Measurements from ENCODE around the gene AMHR2.

The AMHR2 gene

DNA sequence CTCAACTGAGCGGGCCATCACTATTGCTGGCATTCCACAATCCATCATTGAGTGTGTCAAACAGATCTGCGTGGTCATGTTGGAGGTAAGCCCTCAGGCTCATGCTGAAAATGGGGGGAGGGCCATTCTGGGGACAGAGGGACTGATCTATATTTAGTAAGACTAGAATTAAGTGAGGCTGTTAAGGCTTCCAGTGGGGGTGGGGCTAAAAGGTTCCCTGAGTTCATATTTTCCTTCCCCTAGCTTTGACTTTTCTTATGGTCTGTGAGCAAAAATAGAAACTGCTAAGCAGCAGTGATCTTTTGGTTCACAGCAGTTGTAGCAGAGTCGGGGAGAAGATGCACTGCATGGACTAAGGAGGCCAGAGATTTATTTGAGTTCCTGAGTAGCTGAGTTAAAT lies 37.4 kb downstream of the AMHR2 start:
- no peak for DNase-seq (ENCODE audit: low read depth)
- TF ChIP-seq, protein P1, sequence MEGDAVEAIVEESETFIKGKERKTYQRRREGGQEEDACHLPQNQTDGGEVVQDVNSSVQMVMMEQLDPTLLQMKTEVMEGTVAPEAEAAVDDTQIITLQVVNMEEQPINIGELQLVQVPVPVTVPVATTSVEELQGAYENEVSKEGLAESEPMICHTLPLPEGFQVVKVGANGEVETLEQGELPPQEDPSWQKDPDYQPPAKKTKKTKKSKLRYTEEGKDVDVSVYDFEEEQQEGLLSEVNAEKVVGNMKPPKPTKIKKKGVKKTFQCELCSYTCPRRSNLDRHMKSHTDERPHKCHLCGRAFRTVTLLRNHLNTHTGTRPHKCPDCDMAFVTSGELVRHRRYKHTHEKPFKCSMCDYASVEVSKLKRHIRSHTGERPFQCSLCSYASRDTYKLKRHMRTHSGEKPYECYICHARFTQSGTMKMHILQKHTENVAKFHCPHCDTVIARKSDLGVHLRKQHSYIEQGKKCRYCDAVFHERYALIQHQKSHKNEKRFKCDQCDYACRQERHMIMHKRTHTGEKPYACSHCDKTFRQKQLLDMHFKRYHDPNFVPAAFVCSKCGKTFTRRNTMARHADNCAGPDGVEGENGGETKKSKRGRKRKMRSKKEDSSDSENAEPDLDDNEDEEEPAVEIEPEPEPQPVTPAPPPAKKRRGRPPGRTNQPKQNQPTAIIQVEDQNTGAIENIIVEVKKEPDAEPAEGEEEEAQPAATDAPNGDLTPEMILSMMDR (IDR thresholded peaks at IDR 0.05; ENCODE audit: insufficient read depth, low read depth, low read length, missing control alignments): no peak

DNA sequence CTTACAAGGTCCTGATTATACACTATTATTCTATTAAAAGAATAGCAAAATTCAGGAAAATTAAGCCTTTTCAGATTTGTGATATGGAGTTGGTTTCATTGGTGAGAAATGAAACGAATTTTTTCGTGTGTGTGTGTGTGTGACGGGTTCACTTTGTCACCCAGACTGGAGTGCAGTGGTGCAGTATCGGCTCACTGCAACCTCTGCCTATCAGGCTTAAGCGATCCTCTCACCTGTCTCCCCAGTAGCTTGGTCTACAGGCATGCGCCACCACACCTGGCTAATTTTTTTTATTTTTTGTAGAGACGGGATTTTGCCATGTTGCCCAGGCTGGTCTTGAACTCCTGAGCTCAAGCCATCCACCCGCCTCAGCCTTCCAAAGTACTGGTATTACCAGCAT lies 37.9 kb downstream of the AMHR2 start:
- H3K4me3 ChIP-seq (ENCODE audit: low read length): no peak overlapping the region
- no peak for DNase-seq (ENCODE audit: low read depth)
- TF ChIP-seq, protein P1 (IDR thresholded peaks at IDR 0.05; ENCODE audit: insufficient read depth, low read depth, low read length, missing control alignments): no peak

More for the DNA sequence above, 37.4 kb downstream of the AMHR2 start:
- H3K4me3 ChIP-seq (ENCODE audit: low read length): no peak overlapping the region

- H3K4me3 ChIP-seq (ENCODE audit: low read length): no peak overlapping the region
- no peak for DNase-seq (ENCODE audit: low read depth)
- TF ChIP-seq, protein P1 (IDR thresholded peaks at IDR 0.05; ENCODE audit: insufficient read depth, low read depth, low read length, missing control alignments): no peak
Measured at GRCh38 chr12:53462935-53463334, 39.3 kb downstream of the AMHR2 start.

- H3K4me3 ChIP-seq (ENCODE audit: low read length): no peak overlapping the region
- TF ChIP-seq, protein P1 (IDR thresholded peaks at IDR 0.05; ENCODE audit: insufficient read depth, low read depth, low read length, missing control alignments): no peak
- no peak for DNase-seq (ENCODE audit: low read depth)
Measured at GRCh38 chr12:53463802-53464560, 40.3 kb downstream of the AMHR2 start.

DNA sequence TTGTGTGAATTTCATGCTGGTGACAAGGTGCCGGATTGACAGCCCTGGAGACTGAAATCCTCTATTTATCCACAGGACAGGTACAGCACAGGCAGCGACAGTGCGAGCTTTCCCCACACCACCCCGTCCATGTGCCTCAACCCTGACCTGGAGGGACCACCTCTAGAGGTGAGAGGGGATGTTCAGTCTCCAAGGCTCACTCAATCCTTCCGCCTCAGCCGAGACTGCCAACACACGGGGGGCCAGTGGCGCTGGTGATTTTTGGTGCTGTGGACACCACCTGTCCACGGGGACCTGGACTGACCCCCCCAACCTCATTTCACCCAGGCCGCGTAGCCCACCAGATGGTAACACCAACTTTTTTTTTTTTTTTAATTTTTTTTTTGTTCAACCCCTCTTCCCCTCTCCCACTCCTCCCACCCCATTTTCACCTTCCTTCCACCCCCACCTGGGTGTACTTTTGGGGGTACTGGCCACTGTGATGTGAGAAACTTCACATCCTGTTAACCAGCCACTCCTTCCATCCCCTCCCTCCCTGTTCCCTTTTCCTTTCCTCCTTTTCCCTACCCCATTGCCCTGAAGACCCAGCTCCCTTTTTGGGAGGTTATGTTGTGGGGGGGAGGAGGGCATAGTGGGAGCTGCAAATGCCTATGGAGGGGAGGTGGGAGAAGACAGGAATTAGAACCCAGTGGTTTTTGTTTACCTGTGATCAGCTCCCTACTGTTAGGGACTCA lies 41.2 kb downstream of the AMHR2 start:
- H3K4me3 ChIP-seq (ENCODE audit: low read length): no peak overlapping the region
- DNase-seq (ENCODE audit: low read depth): no peak
- TF ChIP-seq, protein P1 (IDR thresholded peaks at IDR 0.05; ENCODE audit: insufficient read depth, low read depth, low read length, missing control alignments): no peak

DNA sequence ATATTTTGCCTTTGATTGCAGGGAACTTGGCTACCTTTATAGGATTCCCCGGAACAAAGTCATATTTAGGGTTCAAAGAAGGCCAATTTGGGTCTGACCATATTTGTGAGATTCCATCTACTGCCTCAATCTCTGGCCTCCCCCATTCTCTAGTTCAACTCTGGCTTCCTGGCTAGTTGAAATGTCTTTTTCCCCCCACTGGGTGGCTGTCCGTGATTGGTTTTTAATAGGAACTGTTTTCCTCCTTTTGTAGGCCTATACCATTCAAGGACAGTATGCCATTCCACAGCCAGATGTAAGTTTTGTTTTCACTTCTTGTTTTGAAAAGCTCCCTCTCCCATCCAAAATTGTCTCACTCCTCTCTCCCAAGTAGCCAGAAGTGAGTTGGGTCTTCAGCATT lies 42.0 kb downstream of the AMHR2 start:
- no peak for DNase-seq (ENCODE audit: low read depth)
- no peak overlapping the region for H3K4me3 ChIP-seq (ENCODE audit: low read length)
- TF ChIP-seq, protein P1 (IDR thresholded peaks at IDR 0.05; ENCODE audit: insufficient read depth, low read depth, low read length, missing control alignments): no peak
